GM19193 (cell line): ENCODE results near the gene TNFRSF19.

ENCODE experiments used
- POLR2A ChIP-seq: IDR thresholded peaks from 4 replicates; pipeline ENCODE4 v1.6.1; 2011; ENCODE audit not compliant: insufficient read depth, insufficient read length; ENCODE audit errors: extremely low read depth

Gene TNFRSF19

DNA sequence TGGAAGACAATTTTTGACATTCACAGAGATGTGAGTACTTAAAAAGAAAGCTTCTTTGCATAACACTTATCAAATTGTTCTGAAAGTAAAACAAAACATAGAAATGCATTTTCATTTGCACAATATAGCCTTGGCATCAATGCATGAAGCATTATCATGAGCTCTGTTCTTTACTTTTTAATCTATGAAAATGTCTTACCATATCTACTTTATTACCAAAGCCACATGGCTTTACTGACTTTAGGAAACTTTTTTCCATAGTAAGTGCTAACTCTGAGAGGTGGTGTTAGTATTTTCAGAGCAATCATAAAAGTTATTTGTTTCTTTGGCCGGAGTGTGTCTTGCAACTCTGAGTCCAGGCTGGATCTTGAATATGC is 10.5 kb downstream of the TNFRSF19 start:
- no peak for TF ChIP-seq POLR2A

DNA sequence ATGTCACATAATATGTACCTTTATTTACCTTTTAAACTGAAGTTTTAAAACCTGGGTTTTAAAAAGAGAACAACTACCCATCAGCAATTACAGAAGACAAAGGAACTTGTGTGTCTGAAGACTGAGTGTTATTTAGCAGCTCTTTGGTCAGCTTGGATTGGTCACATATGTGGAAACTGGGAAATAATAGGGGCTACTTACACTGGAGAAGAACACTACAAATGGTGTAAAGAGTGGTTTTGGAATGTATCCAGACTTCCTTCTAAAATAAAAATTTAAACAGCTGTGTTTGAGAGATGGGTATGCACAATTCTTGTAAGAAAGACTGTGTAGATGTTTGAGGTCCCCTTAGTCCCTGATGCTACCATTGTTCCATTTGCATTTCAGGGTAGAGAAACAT is 13.3 kb downstream of the TNFRSF19 start:
- TF ChIP-seq POLR2A: no peak

DNA sequence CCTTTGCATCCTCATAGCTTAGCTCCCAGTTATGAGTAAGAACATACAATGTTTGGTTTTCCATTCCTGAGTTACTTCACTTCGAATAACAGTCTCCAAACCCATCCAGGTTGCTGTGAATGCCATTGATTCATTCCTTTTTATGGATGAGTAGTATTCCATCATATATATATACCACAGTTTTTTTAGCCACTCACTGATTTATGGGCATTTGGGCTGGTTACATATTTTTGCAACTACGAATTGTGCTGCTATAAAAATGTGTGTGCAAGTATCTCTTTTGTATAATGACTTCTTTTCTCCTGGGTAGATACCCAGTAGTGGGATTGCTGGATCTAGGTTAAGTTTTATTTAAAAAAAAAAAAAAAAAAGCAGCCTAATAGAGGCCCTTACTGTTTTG is 14.1 kb downstream of the TNFRSF19 start:
- TF ChIP-seq POLR2A: no peak

DNA sequence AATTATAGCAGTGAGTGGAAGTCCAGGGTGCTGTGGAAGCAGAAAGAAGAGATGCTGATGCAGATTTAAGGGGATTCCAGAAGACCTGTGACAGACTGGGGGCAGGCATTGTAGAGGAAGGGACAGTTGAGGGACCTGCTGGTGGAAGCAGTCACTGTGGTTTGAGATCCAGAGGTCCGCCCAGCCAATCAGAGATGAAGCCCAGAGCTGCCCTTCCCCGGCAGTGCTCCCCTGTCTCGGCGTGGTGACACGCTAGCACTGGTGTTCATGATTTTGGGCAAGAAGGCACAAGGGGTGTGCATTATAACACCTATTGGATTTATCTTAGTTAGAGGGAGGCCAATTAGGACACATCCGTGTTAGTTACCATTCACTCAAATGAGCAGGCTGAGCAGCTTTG is 16.1 kb downstream of the TNFRSF19 start:
- TF ChIP-seq POLR2A: no peak

DNA sequence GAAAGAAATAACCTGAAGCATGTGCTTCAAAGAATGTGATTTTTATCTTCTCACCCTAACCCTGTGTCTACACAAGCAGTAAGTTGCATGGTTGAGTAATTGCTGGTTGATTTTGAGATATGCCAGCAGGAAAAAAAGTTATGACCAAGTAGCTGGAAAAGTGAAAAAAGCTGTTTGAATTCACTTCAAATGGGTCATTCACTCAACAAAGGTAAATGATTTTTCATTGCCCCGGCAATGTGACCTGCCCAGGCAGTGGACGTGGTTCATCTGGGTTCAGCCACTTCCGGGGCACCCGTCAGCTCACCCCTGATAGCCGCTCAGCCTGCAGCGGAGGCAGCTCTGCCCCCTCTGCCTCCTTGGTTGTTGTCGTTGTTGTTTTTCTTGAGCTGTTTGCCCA is 18.5 kb downstream of the TNFRSF19 start:
- TF ChIP-seq POLR2A: no peak

DNA sequence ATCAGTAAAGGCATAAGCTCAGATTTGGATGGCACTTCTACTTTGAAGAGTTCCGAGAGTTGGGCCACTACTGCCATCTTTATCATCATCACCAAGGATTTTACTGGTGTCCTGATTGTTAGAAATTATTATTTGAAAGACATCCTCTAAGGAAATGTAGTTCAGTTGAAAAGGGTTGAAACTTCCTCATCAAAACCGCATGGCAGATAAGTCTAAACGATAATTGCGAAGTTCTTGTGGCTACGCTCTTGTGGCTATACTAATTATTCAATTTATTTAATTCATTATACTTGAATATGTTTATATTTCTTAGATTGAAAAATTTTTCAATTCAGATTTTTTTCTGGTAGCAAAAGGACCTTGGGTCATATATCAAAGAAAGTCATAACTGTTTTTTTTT is 22.4 kb downstream of the TNFRSF19 start:
- no peak for TF ChIP-seq POLR2A

DNA sequence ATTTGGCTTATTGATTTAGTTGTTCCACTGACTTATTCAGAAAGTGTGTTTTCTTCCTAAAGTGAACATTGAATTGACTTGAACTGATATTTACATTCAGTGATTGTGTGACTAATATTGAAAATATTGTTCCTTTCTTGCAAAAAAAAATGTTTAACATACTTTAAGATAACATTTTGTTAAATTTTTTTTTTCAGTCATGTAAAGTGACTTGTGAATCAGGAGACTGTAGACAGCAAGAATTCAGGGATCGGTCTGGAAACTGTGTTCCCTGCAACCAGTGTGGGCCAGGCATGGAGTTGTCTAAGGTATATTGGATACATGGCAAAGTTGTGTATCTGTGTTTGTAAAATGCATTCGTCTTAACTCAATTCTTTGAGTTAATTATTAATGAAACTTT is 22.9 kb downstream of the TNFRSF19 start:
- no peak for TF ChIP-seq POLR2A

DNA sequence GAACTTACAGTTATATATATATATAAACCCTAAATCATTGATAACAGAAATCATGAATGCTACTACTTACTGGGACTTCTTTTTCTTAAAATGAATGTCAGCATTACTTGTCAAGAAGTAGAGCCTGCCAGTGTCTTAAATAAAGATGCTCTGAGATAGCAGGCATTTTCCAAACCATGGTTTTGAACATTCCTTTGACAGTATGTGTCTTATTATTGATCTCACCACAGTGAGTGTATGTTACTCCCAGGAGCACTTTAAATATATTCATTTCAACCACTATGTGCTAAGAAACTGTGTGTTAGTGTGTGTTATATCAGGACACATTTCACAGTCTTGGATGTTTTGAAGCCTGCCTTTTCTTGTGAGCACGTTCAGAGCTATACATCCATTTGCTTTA is 28.2 kb downstream of the TNFRSF19 start:
- TF ChIP-seq POLR2A: no peak

DNA sequence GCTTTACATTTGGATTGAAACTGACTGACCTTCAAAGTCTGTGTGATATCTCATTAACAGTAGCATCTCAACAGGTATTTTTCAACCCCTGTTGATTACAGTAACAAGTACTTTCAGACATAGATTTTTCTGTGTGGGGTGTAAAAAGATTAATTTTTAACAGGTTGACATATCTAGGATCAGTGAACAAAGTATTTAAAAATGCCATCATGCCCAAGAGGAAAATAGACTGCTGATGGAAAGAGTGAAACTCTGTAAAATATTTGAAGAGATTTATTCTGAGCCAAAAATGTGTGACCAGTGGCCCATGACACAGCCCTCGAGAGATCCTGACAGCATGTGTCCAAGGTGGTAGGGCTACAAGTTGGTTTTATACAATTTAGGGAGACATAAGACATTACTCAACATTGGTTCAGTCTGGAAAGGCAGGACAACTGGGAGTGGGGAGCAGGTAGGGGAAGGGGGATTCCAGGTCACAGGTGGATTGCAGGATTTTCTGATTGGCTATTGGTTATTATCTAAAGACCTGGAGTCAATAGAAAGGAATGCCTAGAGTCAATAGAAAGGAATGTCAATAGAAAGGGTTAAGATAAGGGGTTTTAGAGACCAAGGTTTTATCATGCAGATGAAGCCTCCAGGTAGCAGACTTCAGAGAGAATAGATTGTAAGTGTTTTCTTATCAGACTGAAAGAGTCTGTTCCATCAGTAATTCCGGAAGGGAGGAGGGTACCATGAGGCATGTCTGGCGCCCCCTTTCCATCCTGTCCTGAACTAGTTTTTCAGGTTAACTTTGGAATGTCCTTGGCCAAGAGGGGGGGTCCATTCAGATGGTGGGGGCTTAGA is 29.1 kb downstream of the TNFRSF19 start:
- no peak for TF ChIP-seq POLR2A

DNA sequence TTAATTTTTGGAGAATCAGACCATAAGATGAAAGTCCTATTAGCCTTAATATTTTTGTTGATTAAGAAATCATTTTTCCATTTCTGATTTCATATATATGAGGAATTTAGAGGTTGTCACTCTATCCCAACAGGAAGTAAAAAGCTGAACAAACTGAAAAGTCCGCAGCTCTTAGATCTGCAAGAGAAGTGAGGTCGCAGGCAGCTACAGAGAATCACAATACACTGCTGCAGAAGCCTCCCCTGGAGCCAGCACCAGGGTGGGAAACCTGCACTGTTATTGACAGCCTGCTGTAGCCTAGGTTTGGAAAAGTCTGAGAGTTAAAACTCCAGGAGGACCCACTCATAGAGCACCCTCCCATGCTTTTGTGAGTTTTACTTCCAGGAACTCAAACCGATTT is 29.9 kb downstream of the TNFRSF19 start:
- no peak for TF ChIP-seq POLR2A

DNA sequence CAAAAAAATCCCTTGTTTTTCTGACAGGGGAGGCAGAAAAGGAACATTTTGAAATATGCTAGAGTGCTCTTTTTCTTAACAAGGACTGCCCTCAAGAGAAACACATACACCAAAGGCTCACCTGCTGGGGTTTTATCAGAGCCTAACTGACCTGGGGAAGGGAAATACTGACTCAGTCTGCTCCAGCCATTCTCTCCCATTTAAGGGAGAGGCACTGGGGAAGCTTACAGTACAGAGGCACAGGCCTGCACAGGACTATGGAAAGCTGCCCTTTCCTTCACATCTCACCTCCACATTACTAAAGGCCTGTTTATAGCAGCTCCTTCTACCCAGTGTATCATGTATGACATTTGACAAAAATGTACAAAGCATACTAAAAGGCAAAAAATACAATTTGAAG is 30.3 kb downstream of the TNFRSF19 start:
- no peak for TF ChIP-seq POLR2A

DNA sequence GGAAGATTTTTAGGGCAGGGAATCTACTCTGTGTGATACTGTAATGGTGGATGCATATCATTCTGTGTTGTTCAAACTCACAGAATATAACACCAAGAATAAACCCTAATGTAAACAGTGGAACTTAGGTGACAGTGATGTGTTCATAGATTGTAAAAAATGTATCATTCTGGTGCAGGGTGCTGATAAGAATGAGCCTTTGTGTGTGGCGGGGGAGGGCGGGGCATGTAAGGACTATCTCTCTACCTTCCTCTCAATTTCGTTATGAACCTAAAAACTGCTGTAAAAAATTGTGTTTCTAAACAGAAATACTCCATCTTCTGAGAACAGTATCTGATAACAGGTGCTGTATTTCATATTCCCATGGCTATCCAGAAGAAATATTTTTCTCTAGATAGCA is 35.6 kb downstream of the TNFRSF19 start:
- no peak for TF ChIP-seq POLR2A

DNA sequence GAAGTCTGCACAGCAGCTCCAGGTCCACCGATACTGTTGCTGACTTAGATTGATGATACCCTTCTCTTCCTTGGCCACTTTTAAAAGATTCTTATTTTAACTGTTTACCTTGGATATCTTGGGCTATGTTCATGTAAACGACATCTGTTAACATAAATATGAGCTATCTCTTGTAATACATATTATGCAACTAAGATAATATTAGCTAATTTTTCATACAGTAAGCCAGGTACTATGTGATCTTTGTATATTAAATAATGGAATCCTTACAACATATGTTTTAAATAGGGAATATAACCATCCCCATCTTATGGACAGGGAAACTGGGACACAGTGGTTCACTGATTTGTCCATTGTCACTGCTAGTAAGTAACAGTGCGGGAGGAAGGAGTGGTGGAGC is 37.9 kb downstream of the TNFRSF19 start:
- no peak for TF ChIP-seq POLR2A

DNA sequence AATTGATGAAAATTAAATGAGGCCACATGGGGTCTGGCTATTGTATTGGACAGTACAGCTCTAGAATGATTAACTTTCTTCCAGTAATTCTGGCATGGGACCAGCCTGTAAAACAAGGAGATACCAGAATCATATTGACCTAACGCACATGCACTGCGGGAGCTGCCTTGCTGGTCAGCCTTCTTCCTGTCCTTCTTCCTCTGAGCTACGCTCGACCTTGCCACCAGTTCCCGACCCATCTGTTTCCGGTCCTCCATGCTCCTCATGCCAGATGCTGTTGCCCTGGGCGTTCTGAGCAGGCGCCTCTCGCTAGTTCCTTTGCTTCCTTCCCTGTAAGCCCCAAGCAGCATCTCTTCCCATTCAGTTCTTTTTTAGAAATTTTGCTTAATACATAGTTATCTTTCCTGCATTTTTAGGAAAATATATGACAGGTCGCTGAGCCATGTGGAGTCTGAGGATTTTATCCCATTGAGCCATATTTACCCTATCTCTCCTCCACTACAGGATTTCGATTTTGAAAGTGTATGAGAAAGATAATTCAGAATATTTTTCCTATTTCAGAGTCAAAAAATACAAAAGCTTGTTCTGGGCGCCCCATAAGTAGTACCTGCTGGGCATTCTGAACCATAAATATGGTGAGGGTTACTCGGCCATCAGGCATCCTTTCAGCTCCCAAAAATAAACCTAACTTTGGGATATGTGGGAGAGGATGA is 38.6 kb downstream of the TNFRSF19 start:
- no peak for TF ChIP-seq POLR2A

DNA sequence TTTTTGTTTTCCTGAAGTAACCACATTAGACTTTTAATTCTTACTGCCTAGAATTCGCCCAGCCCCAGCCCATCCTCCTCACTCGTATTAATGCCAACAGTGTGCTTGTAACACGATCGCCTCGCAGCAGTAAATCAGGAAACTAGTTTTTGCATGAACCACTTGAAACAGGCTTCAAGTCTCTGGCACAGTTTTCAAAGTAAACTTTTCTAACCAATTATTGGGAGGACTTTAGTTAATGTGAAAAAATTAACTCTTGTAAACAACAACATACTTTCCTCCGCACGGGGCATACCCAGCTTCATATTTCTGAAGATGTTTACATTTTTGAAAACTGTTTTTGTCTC is 39.2 kb downstream of the TNFRSF19 start:
- no peak for TF ChIP-seq POLR2A

DNA sequence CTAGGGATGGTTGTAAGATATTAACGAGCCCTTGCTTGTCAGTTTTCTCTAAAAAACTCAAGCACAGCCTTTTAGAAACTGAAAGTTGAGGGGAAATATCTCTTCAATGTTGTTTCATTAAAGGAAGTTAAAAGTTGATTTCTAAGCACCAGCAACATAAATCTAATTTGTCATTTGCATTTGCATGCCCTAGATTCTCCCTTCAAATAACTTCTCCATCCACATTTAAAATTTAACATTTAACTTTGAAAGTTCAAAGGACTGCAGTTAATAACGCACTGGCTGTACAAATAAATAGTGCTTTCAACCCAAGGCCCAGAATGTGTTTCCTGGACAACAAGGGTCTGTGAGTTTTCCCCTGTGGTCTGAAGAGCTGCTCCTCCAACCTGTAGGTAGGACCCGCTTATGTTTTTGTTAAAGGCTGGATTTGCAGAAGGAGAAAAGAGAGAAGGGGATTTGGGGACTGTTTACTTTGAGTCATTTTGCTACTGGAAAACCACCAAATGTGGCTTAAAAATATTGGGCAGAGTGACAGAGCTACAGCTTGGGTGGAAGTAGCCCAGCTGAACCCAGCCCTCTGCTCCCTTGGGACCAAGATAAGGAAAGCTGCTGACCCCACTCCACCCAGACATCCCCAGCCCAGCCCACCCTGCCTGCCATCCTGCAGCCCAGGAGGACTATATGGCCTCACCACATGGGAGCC is 39.8 kb downstream of the TNFRSF19 start:
- TF ChIP-seq POLR2A: no peak
